Muscle of arm (tissue), 12 donors: ENCODE data around the gene ISX. TPM values are rescaled to one million over a fixed set of nuclear protein-coding genes. Genes with fewer than 3 reads are reported as not detected.

Source experiments
- DNase-seq: peaks from one replicate; pipeline ENCODE4 v3.0.0-alpha.2; 2013
- polyA plus RNA-seq, 12 donors: library from polyadenylated mRNA; unstranded; fragments of 120-200 nt; gene quantifications; one replicate each; pipeline ENCODE4 v1.2.1, GENCODE V29; 2013; ENCODE audit not compliant: insufficient read length in 12 of 12

Gene ISX
- polyA plus RNA-seq, 12 donors: 0.07 to 11.2 (median 0.07) TPM; not detected in 9

DNA sequence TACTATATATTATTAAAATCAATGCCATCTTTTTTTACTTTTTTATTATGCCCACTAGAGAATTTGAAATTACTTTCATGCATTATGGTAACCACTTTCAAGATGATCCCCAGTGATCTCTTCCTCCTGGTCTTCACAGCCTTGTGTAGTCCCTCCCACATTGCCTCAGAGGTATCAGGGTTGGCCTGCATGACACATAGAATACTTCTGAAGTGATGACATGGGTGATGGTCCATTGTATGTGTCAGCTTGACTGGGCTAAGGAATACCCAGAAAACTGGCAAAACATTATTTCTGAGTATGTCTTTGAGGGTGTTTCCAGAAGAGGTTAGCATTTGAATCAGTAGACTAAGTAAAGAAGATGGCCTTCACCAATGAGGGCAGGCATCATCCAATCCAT is 14.2 kb upstream of the ISX start:
- no peak for DNase-seq

DNA sequence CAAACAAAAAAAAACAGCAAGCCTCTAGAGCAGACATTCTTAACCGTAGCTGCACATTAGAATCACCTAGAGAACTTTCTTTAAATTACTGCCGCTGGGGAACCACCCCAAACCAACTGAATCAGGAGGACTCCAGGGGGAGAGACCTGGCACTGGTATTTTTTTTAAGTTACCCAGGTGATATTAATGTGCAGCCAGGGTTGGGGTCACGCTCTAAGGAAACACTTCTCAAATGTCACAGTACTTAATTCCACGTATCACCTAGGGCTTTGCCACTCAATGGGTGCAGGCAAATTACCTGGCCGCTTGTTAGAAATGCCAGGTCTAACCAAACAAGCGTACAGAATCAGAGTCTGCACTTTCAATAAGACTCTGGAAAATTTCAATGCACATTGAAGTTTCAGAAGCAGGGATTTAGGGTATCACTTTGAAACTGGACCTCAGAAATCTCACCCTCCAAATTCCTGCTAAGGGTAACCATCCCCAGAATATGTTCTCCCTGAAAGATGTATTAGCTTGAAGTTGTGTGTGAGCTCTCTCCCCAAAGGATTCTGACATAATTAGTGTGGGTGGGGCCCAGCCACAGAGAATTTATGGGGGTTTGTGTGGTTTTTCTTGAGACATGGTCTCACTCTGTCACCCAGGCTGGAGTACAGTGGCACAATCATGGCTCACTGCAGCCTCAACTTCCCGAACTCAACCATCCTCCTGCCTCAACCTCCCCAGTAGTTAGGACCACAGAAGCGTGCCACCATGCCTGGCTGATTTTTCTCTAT is 12.7 kb upstream of the ISX start:
- DNase-seq: no peak

DNA sequence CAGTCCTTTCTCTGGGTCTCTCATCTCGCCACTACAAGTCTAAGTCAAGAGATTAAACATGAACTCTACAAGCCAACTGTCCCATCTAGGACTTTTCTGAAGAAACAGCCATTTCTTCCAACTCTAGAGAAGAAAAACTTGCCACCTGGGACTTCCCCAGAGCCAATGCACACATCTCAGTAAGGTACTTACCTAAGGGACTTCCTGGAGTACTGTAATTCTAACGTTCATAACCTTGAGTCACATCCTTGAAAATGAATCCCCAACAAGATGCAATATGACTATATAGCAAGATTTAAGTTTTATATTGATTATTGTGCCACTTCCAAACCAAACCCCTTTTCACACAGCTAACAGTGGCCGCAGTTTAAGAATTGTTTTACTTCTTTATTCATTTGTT is 11.9 kb upstream of the ISX start:
- DNase-seq: no peak

DNA sequence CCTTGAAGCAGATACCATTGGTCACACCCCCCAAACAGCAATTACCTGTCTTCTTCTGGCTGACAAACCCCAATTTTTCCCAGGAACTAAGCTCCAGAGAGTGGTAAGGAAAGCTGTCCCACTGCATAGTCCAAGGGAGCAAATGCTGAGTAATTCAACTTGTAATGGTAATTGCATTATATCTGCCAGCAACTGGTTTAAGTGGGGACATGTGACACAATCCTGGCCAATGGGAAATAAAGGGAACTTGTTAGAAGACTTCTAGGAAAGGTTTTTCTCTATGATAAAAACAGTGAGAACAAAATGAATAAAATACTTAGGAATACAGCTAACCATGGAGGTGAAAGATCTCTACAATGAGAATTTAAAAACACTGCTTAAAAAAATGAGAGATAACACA is 9.5 kb upstream of the ISX start:
- no peak for DNase-seq

DNA sequence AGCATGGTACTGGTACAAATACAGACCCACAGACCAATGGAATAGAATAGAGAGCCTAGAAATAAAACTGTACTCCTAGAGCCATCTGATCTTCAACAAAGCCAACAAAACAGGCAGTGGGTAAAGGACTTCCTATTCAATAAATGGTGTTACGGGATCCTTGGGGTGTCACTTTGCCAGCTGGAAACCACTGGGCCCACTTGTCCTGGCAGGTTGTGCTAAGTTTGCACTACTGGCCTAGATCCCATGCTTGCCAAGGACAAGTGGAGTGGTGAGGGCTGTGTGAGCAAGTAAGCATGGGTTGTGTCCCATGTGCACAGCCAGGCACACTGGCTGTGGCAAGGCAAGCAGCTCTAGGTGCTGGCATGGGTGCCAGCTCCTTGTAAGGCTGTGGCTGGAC is 8.8 kb upstream of the ISX start:
- no peak for DNase-seq

DNA sequence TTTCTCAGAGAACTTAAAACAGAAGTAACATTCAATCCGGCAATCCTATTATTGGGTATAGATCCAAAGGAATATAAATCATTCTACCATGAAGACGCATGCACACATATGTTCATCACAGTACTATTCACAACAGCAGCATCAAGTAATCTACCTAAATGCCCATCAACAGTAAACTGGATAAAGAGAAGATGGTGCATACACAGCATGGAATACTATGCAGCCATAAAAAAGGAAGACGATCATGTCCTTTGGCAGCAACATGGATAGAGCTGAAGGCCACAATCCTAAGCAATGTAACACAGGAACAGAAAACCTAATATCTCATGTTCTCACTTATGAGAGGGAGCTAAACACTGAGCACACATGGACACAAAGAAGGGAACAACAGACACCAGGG is 6.3 kb upstream of the ISX start:
- no peak for DNase-seq

DNA sequence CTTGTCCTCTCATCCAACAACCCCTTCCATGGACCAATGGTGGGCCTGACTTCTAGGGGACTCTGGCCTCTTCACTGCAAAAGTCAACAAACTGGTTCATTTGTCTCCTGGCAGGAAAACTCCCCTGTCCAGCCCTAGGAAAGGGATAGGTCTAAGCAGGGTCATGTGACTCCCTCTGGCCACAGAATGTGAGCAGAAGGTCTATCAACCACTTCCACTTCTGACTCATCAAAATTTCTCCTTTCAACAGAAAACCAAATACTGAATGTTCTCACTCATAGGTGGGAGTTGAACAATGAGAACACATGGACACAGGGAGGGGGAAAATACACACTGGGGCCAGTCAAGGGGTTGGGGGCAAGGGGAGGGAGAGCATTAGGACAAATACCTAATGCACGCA is 1.3 kb upstream of the ISX start:
- no peak for DNase-seq

DNA sequence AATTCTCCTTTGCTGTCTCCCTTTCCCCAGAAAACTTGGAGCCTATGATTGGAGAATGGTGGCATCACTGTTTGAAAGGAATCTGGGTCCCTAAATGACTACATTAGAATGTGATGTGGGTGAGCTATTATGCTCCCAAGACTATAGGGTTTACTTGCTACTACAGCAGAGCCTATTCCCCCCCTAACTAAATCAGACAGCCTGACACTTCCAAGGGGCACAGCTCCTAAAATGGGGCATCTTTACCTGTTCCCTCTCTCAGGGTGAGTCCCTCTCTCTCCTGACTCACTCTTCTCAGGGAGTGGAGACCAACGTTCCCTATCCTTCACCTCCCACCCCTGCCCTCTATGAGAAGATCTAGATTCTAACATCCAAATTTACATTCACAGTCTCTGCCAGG is 775 bp upstream of the ISX start:
- DNase-seq: no peak

DNA sequence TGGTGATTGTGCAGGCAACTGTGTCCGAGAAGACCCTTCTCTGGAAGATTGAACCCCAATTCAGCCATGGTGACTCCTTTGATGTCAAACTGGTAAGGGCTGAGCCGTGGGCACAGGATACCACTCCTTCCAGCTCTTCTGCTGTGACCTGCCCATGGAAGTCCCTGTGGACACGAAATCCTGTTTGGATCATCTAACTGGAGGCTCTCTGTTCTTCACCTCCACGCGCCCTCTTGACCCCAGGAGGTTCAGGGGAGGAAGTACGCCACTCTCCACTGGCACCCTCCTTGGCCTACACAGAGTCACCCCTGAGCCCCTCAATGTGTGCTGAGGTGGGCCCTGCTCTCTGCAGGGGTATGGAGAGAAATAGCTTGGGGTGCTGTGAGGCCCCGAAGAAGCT is 810 bp downstream of the ISX start:
- DNase-seq: no peak

DNA sequence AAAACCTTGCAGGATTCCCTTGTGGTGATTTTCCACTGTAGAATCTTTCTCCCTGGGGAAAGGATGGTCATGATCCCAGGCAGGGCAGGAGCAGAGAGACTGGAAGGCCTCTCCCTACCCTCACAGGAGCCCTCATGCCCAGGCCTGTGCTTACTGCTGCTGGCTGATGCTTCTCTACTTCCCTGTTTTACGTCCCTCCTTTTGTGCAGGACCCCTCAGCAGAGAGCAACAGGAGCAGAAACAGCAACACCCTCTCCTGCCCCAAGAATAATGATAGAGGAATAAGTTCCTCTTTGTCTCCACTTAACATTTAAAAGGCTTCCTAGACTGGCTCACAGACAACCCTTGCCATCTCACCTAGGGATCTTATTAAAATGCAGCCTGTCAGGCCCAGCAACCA is 3.6 kb downstream of the ISX start:
- no peak for DNase-seq

DNA sequence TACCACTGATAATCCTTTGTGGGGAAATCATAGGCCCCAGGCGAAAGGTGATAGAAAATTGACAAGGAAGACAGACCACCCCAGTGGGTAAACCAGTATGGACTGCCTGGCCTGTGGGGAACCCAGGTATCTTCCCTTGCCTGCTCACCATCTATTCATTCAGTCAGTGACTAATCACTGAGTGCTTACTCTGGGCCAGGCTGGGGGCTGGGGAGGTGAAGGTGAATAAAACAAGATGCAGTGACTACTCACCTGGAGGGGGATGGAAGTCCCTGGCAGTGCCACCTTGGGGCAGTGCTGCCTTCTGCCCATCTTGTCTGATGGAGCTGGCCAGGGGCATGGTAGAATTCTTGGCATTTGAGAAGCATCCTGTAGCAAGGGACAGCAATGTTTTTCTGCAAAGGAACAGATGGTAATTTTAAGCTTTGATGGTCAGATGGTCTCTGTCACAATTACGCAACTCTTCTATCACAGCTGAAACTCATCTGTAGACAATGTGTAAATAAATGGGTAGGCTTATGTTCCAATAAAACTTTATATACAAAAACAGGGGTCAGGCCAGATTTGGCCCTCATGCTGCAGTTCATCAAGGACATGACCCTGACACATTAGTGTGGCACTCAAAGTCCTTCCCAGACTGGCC is 4.6 kb downstream of the ISX start:
- no peak for DNase-seq

DNA sequence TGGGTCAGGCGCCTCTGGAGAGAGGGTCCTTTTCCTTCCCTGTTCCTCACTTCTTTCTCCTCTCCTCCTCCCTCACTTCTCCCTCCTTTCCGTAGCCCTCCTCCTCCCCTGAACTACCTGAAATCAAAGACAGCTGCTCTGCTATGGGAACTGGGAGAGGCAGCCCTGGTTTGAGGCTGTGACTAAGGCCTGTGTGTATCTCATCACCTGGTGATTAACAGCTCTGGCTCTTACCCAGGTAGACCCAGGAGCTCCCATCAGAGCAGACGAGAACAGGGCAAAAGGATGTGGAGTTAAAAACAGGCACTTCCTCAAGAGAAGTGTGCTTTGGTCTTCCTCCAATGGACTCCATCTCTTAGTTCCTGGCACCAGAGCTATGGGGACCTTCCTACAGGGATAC is 5.8 kb downstream of the ISX start:
- DNase-seq: no peak

DNA sequence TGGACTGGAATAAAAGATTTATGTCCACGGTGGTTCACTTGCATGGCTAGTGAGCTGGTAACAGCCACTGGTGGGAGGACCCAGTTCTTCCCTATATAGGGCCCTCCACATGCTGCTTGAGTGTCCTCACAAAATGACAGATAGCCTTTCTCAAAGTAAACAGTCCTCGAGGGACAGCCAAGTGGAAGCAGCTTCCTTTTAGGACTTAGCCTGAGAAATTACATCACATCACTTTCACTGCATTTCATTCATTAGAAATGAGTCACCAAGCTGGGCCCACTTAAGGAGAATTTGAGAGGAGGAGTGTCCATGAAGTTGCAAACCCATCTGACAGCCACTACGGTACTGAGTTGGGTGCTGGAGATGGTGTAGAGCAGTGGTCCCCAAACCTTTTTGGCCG is 7.0 kb downstream of the ISX start:
- DNase-seq: no peak

DNA sequence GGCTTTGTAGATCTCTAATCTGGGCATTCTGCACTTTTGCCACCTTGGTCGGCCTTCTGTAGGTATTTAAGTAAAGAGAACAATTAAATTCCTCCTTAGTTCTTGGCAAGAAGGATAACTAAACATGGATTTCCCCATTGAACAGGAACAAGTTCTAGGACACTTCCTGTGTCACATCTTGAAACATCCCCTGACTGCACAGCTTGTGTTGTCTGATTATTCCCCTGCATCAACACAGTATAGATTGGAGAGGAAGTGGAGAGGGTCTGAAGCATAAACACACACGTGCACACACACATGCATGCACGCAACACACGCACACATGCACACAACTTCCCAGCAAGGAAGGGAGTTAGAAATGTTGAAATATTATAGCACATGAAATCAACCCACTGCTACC is 8.6 kb downstream of the ISX start:
- no peak for DNase-seq

DNA sequence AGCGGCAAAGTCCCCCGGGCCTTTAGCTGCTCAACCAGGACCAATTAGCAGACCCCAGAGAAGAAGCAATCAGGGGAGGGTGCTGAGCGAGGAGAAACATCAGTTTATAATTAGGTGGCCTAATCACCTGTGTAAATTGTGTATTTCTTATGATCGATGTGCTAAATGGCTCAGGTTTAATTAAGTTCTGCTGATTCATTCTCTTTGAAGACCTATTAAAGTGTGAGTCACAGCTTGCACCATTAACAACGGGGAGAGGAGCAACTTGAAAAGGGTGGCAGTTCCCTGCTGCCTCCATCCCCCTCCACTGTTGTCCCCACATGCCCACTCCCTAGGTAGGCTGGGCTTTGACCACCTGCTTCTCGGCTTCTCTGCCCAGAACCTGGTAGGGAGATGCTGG is 10.7 kb downstream of the ISX start:
- no peak for DNase-seq

DNA sequence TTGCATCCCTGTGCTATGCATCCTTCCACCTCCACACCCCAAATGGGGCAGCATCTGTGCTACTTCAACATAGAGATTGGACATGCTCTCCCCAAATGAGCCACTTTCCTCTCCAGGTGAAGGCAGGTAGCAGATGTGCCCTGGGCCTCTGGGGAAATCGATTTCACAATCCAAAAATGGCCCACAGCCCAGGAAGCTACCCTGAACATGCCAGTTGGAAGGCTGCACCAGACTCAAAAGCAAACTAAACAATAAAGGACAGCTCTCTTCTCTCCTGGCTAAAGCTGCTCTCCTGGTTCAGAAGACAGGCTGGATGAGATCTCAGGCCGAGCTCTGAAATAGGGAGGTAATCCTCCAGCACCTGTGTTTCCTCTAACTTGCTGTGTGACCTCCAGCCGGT is 19.7 kb downstream of the ISX start:
- no peak for DNase-seq

DNA sequence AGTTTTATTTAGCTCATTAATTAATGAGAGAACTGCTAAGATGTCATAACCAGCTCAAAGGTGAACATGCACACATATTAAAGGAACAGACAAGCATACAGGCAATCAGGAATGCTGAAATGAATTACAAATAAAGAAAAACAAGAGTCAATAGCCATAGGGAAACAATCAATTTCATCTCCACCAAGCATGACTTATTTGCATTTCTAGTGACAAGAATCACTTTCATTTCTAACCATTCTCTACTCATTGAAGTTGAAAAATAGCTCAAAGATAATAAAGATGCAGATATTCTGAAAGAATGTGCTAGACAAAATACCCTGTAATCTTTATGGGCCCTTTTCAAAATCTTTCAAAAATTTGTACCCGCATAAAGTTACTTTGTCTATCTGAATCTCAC is 23.2 kb downstream of the ISX start:
- DNase-seq: no peak

DNA sequence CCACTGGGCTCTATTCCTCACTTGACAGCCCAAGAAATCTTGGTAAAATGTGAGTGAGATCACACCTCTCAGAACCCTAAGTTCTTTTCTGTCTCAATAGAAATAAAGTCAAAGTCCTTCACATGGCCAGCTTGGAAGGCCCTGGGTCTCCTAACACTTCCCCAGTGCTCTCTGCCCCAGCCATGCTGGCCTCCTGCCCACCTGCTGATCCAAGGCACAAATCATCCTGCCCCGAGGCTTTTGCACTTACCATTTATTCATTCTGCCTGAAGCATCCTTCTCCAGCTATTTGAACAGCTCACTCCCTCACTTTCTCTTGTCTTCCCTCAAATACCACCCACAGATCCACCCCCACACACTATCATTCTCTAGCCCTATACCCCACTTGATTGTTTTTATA is 26.4 kb downstream of the ISX start:
- DNase-seq: no peak

DNA sequence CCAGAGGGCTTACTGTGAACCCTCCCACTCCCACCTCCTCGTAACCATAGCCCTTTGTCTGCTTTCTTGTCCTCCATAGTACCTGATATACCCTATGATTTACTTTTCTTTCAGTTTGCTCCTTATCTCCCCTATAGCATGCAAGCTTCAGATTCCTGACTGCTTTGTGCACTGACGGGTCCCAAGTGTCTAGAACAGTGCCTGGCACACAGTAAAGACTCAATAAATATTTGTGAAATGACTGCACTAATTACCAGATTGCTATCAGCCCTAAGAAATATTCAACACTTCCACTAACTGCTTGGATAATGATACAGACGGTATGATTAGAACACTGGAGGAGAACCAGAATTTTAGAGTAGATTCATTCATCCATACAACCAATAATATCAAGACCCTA is 33.0 kb downstream of the ISX start:
- DNase-seq: no peak

DNA sequence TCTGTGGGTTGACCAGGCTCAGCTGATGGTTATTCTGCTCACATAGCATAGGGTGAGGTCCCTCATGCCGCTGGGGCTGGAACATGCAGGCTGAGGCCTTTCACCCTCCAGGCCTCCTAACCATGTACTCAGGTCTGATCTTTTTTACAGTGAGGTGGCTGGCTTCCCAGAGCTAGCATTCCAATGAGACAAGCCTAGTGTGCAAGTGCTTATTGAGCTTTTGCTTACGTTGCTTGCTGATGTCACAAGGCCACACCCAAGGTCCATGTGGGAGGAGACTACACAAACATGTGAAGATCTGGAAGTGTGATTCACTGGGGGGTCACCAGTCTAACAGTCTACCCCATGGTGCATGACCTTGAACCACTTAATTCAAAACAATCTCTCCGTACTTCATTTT is 33.9 kb downstream of the ISX start:
- DNase-seq: no peak

DNA sequence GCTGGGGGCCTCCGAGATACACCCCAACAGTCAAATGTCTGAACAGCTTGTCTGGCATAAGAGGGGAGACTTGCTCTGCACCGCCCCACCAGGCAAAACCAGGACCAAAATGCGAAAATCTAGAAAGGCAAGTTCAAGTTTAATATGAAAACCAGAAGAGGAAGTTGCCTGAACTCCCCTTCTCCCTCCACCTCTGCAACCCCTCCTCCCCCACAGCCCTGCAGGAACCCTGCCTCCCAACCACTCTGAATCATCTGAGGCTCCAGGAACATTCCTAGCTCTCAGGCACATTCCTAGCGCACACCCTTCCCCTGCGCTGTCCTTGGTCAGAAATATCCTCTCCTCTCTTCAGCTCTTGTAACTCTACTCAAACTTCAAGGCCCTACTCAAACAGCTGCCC is 36.7 kb downstream of the ISX start:
- DNase-seq: no peak

DNA sequence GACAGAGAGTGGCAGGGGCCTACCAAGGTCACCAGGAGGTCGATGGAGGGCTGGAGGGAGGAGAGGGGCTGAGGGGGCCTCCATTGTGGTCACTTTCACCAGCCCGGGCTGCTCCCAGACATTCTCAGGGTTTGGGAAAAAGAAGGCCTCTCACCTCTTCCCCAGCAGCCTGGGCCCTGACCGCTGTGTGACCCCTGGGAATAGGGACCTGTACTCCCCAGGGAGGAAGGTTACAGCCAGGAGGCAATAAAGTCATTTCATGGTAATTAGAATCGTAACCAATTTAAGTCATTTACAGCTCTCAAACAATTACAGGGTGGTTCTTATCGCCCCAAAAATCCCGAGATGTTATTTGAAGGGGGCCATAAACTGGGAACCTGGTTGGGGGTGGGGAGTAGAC is 37.8 kb downstream of the ISX start:
- DNase-seq: no peak

DNA sequence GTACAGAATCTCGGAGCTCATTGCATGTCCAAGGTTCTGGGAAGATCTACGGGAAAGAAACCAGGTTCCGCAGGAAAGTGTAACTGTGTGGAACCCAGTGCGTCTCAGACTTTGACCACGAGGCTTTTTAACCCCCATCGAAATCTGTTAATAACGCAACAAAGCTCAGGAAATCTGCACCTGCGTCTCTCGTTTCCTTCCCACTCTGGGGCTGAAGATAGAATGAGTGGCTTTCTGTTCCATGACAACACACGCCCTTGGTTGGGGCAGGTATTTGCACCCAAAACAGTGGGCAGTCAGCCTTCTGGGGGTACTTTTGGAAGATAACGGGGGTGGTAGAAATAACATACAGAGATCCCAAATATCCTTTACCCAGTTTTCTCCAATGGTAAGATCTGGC is 38.5 kb downstream of the ISX start:
- DNase-seq: no peak

DNA sequence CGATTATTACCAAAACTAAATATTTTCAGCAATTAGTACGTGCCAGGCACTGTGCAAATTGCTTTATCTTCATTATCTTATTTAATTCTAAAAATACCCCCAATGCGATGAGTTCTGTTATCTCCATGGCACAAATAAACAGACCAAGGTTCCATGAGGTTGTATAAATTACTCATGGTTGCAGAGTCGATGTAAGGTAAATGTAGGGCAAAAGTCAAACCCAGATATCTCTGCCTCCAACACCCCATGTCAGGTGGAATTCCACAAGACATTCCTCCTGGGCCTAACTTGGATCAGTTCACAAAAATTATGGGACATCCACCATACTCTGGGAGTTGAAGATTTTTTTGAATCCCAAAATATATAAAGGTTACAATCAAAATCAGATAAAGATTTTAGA is 43.7 kb downstream of the ISX start:
- DNase-seq: no peak
